ENCODE data around the gene PDK3.
A peak's percentile ranks its signal among the peaks of the same experiment; 100 is the strongest.

Gene PDK3

GRCh38 chrX:24464836-24465531 lies at the start of gene PDK3:
Gene PDK3 (plus strand): TSS chrX:24465286. CDS start chrX:24465456, 170 bp downstream.
- H3K4me3 ChIP-seq (ENCODE audit: control insufficient read depth, low read depth, low read length), result peak within 1 kb of the TSS; percentile 60
- DNase-seq (ENCODE audit: low read depth), result peak; percentile 69
- no peak for TF ChIP-seq CTCF (conservative IDR thresholded peaks at IDR 0.05; ENCODE audit: control insufficient read depth, insufficient read depth, low read depth, low read length)

GRCh38 chrX:24415921-24416320 lies 49.2 kb upstream of the PDK3 start:
- no peak for TF ChIP-seq CTCF (conservative IDR thresholded peaks at IDR 0.05; ENCODE audit: control insufficient read depth, insufficient read depth, low read depth, low read length)
- DNase-seq (ENCODE audit: low read depth), result no peak
- no peak overlapping the region for H3K4me3 ChIP-seq (ENCODE audit: control insufficient read depth, low read depth, low read length)

GRCh38 chrX:24423960-24424359 lies 41.1 kb upstream of the PDK3 start:
- no peak for TF ChIP-seq CTCF (conservative IDR thresholded peaks at IDR 0.05; ENCODE audit: control insufficient read depth, insufficient read depth, low read depth, low read length)
- DNase-seq (ENCODE audit: low read depth), result peak; percentile 7
- H3K4me3 ChIP-seq (ENCODE audit: control insufficient read depth, low read depth, low read length), result no peak overlapping the region

GRCh38 chrX:24424948-24425347 lies 40.1 kb upstream of the PDK3 start:
- TF ChIP-seq CTCF (conservative IDR thresholded peaks at IDR 0.05; ENCODE audit: control insufficient read depth, insufficient read depth, low read depth, low read length), result no peak
- peak; percentile 79 for DNase-seq (ENCODE audit: low read depth)
- H3K4me3 ChIP-seq (ENCODE audit: control insufficient read depth, low read depth, low read length), result no peak overlapping the region

GRCh38 chrX:24425806-24426205 lies 39.3 kb upstream of the PDK3 start:
- H3K4me3 ChIP-seq (ENCODE audit: control insufficient read depth, low read depth, low read length), result no peak overlapping the region
- TF ChIP-seq CTCF (conservative IDR thresholded peaks at IDR 0.05; ENCODE audit: control insufficient read depth, insufficient read depth, low read depth, low read length), result no peak

GRCh38 chrX:24426340-24426913 lies 38.7 kb upstream of the PDK3 start:
- no peak for TF ChIP-seq CTCF (conservative IDR thresholded peaks at IDR 0.05; ENCODE audit: control insufficient read depth, insufficient read depth, low read depth, low read length)
- H3K4me3 ChIP-seq (ENCODE audit: control insufficient read depth, low read depth, low read length), result no peak overlapping the region
- DNase-seq (ENCODE audit: low read depth), result peak; percentile 27

More at GRCh38 chrX:24425806-24426205, 39.3 kb upstream of the PDK3 start:
- DNase-seq (ENCODE audit: low read depth), result no peak
